HEK293 (cell line): Measurements from ENCODE around the gene GHRL.

Experiments used
- CTCF ChIA-PET: fragments of 350-600 bp; formaldehyde crosslinking; extraction: SDS; loops from one replicate; lab custom pipeline; 2021; ENCODE audit warnings: antibody characterized with exemption; lab: Yijun Ruan, JAX
- POLR2A ChIA-PET: fragments of 300-600 bp; formaldehyde crosslinking; extraction: SDS; loops from one replicate; lab custom pipeline; 2020; ENCODE audit warnings: antibody characterized with exemption, inconsistent platforms; lab: Yijun Ruan, JAX
- H3K27ac ChIP-seq: fragments of 200-500 bp; sonication (Bioruptor generic); 2 replicates; pipeline ENCODE4 v1.5.1; 2014; ENCODE audit warnings: low read depth, low read length, control low read depth, inconsistent platforms; ENCODE audit errors: extremely low read depth
- H3K36me3 ChIP-seq, 2 experiments: fragments of 200-500 bp in 1 of 2; sonication (Bioruptor generic) in 1 of 2; 1 replicate in 1 of 2; 2 replicates in 1 of 2; pipeline ENCODE4 v1.5.1; 2014 to 2017; ENCODE audit warnings: inconsistent platforms in 2 of 2, low read length in 2 of 2; ENCODE audit not compliant: control insufficient read depth in 2 of 2, insufficient read depth in 1 of 2
- H3K4me1 ChIP-seq: fragments of 200-500 bp; sonication (Bioruptor generic); 2 replicates; pipeline ENCODE4 v1.5.1; 2014; ENCODE audit warnings: mild to moderate bottlenecking, low read length, inconsistent platforms; ENCODE audit not compliant: control insufficient read depth, insufficient read depth
- H3K4me3 ChIP-seq: 2 replicates; pipeline ENCODE4 v1.5.1; 2011; ENCODE audit warnings: low read depth, mild to moderate bottlenecking, control low read depth, low read length, moderate library complexity
- H3K9me3 ChIP-seq: fragments of 200-500 bp; sonication (Bioruptor generic); 2 replicates; pipeline ENCODE4 v1.5.1; 2014; ENCODE audit warnings: low read depth, low read length, inconsistent platforms; ENCODE audit not compliant: control insufficient read depth, insufficient read depth
- CTCF ChIP-seq: fragments of 450-650 bp; formaldehyde crosslinking; IDR thresholded peaks from 2 replicates; pipeline ENCODE4 v1.5.1; 2016; ENCODE audit warnings: missing biosample characterization, missing genetic modification characterization
- EGR2 ChIP-seq: fragments of 450-650 bp; formaldehyde crosslinking; IDR thresholded peaks from 2 replicates; pipeline ENCODE4 v1.5.1; 2016; ENCODE audit warnings: low read depth, missing biosample characterization, missing genetic modification characterization
- FEZF1 ChIP-seq: fragments of 450-650 bp; formaldehyde crosslinking; IDR thresholded peaks from 2 replicates; pipeline ENCODE4 v1.5.1; 2016; ENCODE audit warnings: missing biosample characterization, missing genetic modification characterization
- GLI4 ChIP-seq: fragments of 450-650 bp; formaldehyde crosslinking; IDR thresholded peaks from 2 replicates; pipeline ENCODE4 v1.5.1; 2016; ENCODE audit warnings: missing biosample characterization, missing genetic modification characterization
- KLF1 ChIP-seq: fragments of 450-650 bp; formaldehyde crosslinking; IDR thresholded peaks from 2 replicates; pipeline ENCODE4 v1.5.1; 2016; ENCODE audit warnings: missing biosample characterization, missing genetic modification characterization
- MYNN ChIP-seq: fragments of 450-650 bp; formaldehyde crosslinking; IDR thresholded peaks from 2 replicates; pipeline ENCODE4 v1.5.1; 2016; ENCODE audit warnings: missing biosample characterization, missing genetic modification characterization, borderline replicate concordance
- OSR2 ChIP-seq: fragments of 450-650 bp; formaldehyde crosslinking; IDR thresholded peaks from 2 replicates; pipeline ENCODE4 v1.5.1; 2016; ENCODE audit warnings: missing biosample characterization, missing genetic modification characterization
- REPIN1 ChIP-seq: fragments of 450-650 bp; formaldehyde crosslinking; IDR thresholded peaks from 2 replicates; pipeline ENCODE4 v1.5.1; 2017; ENCODE audit warnings: missing biosample characterization, missing genetic modification characterization, low read depth
- SETDB1 ChIP-seq: IDR thresholded peaks from one replicate; pipeline ENCODE4 v1.6.1; 2017; ENCODE audit warnings: mild to moderate bottlenecking, low read length, moderate library complexity, mixed read lengths; ENCODE audit not compliant: insufficient read length
- ZFHX2 ChIP-seq: fragments of 450-650 bp; formaldehyde crosslinking; conservative IDR thresholded peaks from 2 replicates; pipeline ENCODE4 v1.5.1; 2016; ENCODE audit warnings: missing biosample characterization, missing genetic modification characterization
- ZNF121 ChIP-seq: fragments of 450-650 bp; formaldehyde crosslinking; IDR thresholded peaks from 2 replicates; pipeline ENCODE4 v1.5.1; 2016; ENCODE audit warnings: missing biosample characterization, missing genetic modification characterization
- ZNF19 ChIP-seq: fragments of 450-650 bp; formaldehyde crosslinking; IDR thresholded peaks from 2 replicates; pipeline ENCODE4; 2016; ENCODE audit warnings: missing biosample characterization, missing genetic modification characterization, low read depth
- ZNF266 ChIP-seq: fragments of 450-650 bp; formaldehyde crosslinking; IDR thresholded peaks from 2 replicates; pipeline ENCODE4 v1.5.1; 2016; ENCODE audit warnings: missing biosample characterization, missing genetic modification characterization, low read depth
- ZNF311 ChIP-seq: fragments of 450-650 bp; formaldehyde crosslinking; IDR thresholded peaks from 2 replicates; pipeline ENCODE4 v1.5.1; 2017; ENCODE audit warnings: missing biosample characterization, missing genetic modification characterization, borderline replicate concordance
- ZNF37A ChIP-seq: fragments of 450-650 bp; IDR thresholded peaks from 2 replicates; pipeline ENCODE4 v1.5.1; 2018; ENCODE audit warnings: missing biosample characterization, missing genetic modification characterization
- ZNF660 ChIP-seq: fragments of 450-650 bp; IDR thresholded peaks from 2 replicates; pipeline ENCODE4 v1.5.1; 2018; ENCODE audit warnings: missing biosample characterization, mild to moderate bottlenecking, missing genetic modification characterization
- ZNF747 ChIP-seq: fragments of 450-650 bp; formaldehyde crosslinking; IDR thresholded peaks from 2 replicates; pipeline ENCODE4 v1.5.1; 2016; ENCODE audit warnings: missing biosample characterization, missing genetic modification characterization
- ZNF777 ChIP-seq: fragments of 450-650 bp; formaldehyde crosslinking; IDR thresholded peaks from 2 replicates; pipeline ENCODE4 v1.5.1; 2017; ENCODE audit warnings: missing biosample characterization, missing genetic modification characterization, borderline replicate concordance
- ZSCAN23 ChIP-seq: fragments of 450-650 bp; formaldehyde crosslinking; IDR thresholded peaks from 2 replicates; pipeline ENCODE4 v1.5.1; 2016; ENCODE audit warnings: missing biosample characterization, missing genetic modification characterization
- TF ChIP-seq, protein P1 (sequence below): fragments of 450-650 bp; formaldehyde crosslinking; IDR thresholded peaks from 2 replicates; pipeline ENCODE4 v1.5.1; 2017; ENCODE audit warnings: missing biosample characterization, mild to moderate bottlenecking, missing genetic modification characterization, moderate library complexity
- TF ChIP-seq, protein P2 (sequence below): fragments of 450-650 bp; formaldehyde crosslinking; IDR thresholded peaks from 2 replicates; pipeline ENCODE4 v1.5.1; 2016; ENCODE audit warnings: missing biosample characterization, missing genetic modification characterization, low read depth
- TF ChIP-seq, protein P3 (sequence below): fragments of 450-650 bp; formaldehyde crosslinking; IDR thresholded peaks from 2 replicates; pipeline ENCODE4 v1.5.1; 2016; ENCODE audit warnings: missing biosample characterization, missing genetic modification characterization, borderline replicate concordance
- TF ChIP-seq, protein P4 (sequence below): fragments of 450-650 bp; formaldehyde crosslinking; IDR thresholded peaks from 2 replicates; pipeline ENCODE4 v1.5.1; 2016; ENCODE audit warnings: missing biosample characterization, missing genetic modification characterization

The GHRL gene

DNA sequence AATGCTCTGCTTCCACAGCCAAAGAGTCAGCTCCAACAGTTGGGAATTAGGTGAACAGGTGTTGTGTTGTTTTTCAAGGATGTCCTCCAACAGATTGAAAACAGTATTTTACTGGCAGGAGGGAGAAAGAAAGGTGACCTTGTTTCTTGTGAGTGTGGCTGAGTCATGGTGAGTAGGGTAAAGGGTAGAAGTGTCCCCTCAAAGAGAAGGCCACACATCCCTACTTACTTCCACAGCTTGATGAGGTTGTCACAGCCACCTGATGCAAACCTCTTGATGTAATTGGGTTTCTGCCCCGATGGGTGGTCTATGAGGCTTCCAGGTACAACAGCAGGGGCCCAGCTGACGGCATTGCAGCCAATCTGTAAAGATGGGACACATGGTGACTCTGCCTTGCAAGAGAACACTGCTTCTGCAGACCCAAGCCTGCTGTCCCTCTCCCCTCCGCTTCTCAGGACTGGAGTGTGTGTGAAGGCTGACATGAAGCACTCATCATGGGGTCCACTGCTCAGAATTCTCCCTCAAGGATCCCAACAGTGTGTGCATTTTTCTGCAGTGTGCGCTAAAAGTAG is 12.7 kb upstream of the GHRL start:
- POLR2A ChIA-PET = interaction anchor here (0.7 to 1.3 kb wide), 2 partner anchors 15 to 16 kb away, joined by 3 read pairs; partner anchors contain the start of gene SEC13
- Histone ChIP-seq H3K9me3 (no peaks in the 10 kb centered on the region), H3K4me1 (no peaks in the 10 kb centered on the region)
- no peak for TF ChIP-seq ZNF19 (tag by site-specific recombination)
- no peak for TF ChIP-seq ZNF660 (tag by site-specific recombination)
- TF ChIP-seq, protein P1, sequence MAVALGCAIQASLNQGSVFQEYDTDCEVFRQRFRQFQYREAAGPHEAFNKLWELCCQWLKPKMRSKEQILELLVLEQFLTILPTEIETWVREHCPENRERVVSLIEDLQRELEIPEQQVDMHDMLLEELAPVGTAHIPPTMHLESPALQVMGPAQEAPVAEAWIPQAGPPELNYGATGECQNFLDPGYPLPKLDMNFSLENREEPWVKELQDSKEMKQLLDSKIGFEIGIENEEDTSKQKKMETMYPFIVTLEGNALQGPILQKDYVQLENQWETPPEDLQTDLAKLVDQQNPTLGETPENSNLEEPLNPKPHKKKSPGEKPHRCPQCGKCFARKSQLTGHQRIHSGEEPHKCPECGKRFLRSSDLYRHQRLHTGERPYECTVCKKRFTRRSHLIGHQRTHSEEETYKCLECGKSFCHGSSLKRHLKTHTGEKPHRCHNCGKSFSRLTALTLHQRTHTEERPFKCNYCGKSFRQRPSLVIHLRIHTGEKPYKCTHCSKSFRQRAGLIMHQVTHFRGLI = no peak
- TF ChIP-seq EGR2 = no peak
- TF ChIP-seq, protein P2, sequence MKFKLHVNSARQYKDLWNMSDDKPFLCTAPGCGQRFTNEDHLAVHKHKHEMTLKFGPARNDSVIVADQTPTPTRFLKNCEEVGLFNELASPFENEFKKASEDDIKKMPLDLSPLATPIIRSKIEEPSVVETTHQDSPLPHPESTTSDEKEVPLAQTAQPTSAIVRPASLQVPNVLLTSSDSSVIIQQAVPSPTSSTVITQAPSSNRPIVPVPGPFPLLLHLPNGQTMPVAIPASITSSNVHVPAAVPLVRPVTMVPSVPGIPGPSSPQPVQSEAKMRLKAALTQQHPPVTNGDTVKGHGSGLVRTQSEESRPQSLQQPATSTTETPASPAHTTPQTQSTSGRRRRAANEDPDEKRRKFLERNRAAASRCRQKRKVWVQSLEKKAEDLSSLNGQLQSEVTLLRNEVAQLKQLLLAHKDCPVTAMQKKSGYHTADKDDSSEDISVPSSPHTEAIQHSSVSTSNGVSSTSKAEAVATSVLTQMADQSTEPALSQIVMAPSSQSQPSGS (tag by site-specific recombination) = no peak
- TF ChIP-seq KLF1 (tag by site-specific recombination) = no peak
- TF ChIP-seq ZNF311 (tag by site-specific recombination) = no peak
- TF ChIP-seq ZNF747 (tag by site-specific recombination) = no peak
- no peak for TF ChIP-seq ZNF777 (tag by site-specific recombination)
- TF ChIP-seq, protein P3, sequence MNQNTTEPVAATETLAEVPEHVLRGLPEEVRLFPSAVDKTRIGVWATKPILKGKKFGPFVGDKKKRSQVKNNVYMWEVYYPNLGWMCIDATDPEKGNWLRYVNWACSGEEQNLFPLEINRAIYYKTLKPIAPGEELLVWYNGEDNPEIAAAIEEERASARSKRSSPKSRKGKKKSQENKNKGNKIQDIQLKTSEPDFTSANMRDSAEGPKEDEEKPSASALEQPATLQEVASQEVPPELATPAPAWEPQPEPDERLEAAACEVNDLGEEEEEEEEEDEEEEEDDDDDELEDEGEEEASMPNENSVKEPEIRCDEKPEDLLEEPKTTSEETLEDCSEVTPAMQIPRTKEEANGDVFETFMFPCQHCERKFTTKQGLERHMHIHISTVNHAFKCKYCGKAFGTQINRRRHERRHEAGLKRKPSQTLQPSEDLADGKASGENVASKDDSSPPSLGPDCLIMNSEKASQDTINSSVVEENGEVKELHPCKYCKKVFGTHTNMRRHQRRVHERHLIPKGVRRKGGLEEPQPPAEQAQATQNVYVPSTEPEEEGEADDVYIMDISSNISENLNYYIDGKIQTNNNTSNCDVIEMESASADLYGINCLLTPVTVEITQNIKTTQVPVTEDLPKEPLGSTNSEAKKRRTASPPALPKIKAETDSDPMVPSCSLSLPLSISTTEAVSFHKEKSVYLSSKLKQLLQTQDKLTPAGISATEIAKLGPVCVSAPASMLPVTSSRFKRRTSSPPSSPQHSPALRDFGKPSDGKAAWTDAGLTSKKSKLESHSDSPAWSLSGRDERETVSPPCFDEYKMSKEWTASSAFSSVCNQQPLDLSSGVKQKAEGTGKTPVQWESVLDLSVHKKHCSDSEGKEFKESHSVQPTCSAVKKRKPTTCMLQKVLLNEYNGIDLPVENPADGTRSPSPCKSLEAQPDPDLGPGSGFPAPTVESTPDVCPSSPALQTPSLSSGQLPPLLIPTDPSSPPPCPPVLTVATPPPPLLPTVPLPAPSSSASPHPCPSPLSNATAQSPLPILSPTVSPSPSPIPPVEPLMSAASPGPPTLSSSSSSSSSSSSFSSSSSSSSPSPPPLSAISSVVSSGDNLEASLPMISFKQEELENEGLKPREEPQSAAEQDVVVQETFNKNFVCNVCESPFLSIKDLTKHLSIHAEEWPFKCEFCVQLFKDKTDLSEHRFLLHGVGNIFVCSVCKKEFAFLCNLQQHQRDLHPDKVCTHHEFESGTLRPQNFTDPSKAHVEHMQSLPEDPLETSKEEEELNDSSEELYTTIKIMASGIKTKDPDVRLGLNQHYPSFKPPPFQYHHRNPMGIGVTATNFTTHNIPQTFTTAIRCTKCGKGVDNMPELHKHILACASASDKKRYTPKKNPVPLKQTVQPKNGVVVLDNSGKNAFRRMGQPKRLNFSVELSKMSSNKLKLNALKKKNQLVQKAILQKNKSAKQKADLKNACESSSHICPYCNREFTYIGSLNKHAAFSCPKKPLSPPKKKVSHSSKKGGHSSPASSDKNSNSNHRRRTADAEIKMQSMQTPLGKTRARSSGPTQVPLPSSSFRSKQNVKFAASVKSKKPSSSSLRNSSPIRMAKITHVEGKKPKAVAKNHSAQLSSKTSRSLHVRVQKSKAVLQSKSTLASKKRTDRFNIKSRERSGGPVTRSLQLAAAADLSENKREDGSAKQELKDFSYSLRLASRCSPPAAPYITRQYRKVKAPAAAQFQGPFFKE (tag by site-specific recombination) = no peak
- TF ChIP-seq, all 188 proteins: peak for 0
- CTCF ChIA-PET = interaction anchor here (1.0 to 1.2 kb wide), 3 partner anchors 16 to 42 kb away, joined by 3 to 4 read pairs (median 4); no protein-coding TSS in a partner anchor
- H3K36me3 ChIP-seq = peaks cover 14 to 95% of the 10 kb centered on the region in 2 experiments
- H3K4me3 ChIP-seq = no peak overlapping the region
- H3K27ac ChIP-seq = no peak overlapping the region

- ChIA-PET POLR2A (interaction anchor here (1.3 kb wide), 1 partner anchor 16 kb away, joined by 3 read pairs; the partner anchor contains the start of gene SEC13), CTCF (interaction anchor here (1.0 to 1.2 kb wide), 3 partner anchors 17 to 41 kb away, joined by 3 to 4 read pairs (median 4); no protein-coding TSS in a partner anchor)
- Histone ChIP-seq H3K9me3 (no peaks in the 10 kb centered on the region), H3K4me3 (no peak overlapping the region), H3K36me3 (peaks cover 13 to 97% of the 10 kb centered on the region in 2 experiments), H3K4me1 (no peaks in the 10 kb centered on the region), H3K27ac (no peak overlapping the region)
- TF ChIP-seq REPIN1 (tag by site-specific recombination) = no peak
- TF ChIP-seq ZSCAN23 (tag by site-specific recombination) = no peak
- TF ChIP-seq CTCF = no peak
- no peak for TF ChIP-seq MYNN (tag by site-specific recombination)
- TF ChIP-seq OSR2 (tag by site-specific recombination) = no peak
- no peak for TF ChIP-seq SETDB1
- TF ChIP-seq FEZF1 = no peak
- TF ChIP-seq GLI4 (tag by site-specific recombination) = no peak
- TF ChIP-seq ZNF266 = no peak
- TF ChIP-seq ZFHX2 (tag by site-specific recombination) = no peak
- TF ChIP-seq, protein P4, sequence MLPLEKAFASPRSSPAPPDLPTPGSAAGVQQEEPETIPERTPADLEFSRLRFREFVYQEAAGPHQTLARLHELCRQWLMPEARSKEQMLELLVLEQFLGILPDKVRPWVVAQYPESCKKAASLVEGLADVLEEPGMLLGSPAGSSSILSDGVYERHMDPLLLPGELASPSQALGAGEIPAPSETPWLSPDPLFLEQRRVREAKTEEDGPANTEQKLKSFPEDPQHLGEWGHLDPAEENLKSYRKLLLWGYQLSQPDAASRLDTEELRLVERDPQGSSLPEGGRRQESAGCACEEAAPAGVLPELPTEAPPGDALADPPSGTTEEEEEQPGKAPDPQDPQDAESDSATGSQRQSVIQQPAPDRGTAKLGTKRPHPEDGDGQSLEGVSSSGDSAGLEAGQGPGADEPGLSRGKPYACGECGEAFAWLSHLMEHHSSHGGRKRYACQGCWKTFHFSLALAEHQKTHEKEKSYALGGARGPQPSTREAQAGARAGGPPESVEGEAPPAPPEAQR (tag by site-specific recombination) = no peak
- no peak for TF ChIP-seq EGR2
- no peak for TF ChIP-seq ZNF37A (tag by site-specific recombination)
- no peak for TF ChIP-seq ZNF121 (tag by site-specific recombination)
Observed at GRCh38 chr3:10304905-10305304, 12.2 kb upstream of the GHRL start.
